HG03378 (cell line): ENCODE results near the gene GPR161.

Experiments
- ATAC-seq: cut with Tn5 transposase; IDR thresholded peaks from one replicate; pipeline ENCODE4 v1.9.1; 2021; ENCODE audit warnings: mild to moderate bottlenecking, moderate library complexity; ENCODE audit not compliant: unreplicated experiment

Gene GPR161

DNA sequence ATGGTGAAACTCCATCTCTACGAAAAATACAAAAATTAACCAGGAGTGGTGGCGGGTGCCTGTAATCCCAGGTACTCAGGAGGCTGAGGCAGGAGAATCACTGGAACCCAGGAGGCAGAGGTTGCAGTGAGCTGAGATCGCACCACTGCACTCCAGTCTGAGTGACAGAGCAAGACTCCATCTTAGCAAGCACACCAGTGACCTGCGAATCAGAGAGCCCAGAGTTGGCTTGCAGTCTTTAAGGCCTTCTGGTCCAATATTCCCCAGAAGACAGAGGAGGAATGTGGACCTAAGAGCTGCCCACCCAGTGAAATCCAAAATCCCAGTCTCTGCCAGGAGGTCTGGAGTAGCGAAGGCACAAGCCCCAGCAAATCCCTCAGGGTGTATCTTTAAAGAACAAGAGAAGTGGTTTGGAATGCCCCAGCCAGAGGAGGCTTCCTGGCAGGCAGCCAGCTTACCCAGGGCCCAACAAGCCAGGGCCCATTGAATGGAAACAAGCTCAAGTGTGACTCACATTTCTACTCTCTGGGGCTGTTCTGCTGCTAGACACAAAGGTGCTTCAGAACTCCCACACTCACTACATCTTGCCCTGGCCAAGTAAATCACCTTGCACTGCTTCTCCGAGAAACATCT, 23.9 kb downstream of the GPR161 start:
- no peak for ATAC-seq

DNA sequence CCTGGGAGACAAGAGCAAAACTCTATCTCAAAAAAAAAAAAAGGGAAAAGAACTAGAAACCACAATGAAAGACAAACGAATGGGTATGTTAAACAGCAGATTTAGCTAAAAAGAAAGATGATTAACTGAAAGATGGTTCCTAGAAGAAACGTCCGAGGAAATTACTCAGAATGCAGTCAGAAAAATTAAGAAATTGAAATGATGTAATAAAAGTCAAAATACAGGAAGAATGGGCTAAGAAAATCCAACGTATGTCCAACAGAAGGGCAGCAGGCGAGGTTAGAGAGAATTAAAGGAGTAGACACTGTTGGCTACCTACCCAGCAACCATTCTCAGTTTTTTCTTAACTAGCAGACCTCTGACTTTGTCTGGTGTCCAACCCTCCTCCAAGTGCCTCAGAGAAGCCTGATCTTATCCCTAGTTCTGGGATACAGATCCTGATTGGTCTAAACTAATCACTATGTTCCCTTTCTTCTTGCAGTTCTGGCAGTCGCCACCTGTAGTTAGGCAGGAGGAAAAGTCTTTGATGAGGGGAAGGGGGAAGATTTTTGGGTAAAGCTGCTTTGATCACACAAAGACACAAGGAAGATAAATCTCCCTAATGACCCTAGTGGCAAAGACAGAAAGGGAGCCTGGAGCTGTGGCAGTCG, 25.7 kb downstream of the GPR161 start:
- no peak for ATAC-seq

DNA sequence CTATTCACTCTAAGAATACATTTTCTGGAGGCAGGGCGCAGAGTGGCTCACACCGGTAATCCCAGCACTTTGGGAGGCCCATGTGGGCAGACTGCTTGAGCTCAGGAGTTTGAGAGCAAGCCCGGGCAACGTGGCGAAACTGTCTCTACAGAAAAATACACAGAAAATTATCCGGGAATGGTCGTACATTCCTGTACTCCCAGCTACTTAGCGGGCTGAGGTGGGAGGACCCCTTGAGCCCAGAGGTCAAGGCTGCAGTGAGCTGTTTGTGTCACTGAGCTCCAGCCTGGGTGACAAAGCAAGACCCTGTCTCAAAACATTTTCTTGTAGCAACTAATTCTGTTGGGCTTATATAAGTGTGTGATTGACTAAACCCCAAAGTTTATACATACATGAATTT, 30.5 kb downstream of the GPR161 start:
- no peak for ATAC-seq

DNA sequence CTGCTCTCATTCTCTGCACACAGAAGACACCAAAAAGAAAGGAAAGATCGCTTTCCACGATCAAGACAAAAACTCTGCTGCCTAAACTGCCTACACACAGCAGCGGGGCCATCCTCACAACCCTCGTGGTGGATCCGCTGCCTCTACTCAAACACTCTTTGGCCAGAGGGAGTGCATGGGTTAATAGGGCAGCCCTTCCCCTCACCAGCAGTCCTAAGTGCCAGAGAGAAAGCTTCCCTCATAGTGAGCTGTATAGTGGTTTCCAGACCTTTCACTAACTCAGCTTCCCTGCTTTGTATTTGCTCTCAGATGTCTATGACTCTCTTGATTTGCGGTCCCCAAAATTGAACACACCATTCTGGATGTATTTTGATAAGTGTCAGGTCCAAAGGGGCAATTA, 30.9 kb downstream of the GPR161 start:
- ATAC-seq = no peak

DNA sequence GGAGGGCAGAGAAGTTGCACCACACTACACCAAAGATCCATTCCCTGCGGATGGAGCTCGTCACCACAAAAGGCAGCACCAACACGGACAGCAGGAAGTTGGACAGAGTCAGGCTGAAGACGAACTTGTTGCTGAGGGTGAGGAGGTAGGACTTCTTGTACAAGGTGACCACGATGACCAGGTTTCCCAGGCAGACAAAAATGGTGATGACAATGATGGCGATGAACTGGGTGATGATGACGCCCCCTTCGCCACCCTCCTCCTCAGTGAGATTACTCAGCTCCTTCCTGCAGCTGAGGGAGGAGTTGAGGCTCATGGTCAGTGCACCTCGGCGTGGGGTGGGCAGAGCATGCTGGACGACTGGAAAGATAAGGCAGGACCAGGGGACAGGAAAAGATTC, 32.2 kb downstream of the GPR161 start:
- no peak for ATAC-seq

DNA sequence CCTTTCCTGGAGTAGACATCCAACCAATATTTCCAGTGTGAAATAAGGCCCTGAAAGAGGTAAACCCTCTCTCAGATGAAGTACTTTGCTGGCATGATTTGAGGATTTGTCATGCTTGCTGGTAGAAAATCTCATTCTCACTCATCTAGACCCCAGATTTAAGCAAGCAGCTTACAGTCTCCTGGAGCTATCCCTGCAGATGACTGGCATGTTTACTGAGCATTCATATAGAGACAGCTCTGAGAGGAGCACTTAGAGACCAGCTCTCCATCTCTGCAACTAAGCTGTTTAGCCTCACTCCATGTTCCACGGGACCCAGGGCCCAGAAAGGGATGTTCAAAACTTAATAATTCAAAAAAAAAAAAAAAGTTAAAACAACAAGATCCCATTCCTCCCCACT, 34.2 kb downstream of the GPR161 start:
- no peak for ATAC-seq

DNA sequence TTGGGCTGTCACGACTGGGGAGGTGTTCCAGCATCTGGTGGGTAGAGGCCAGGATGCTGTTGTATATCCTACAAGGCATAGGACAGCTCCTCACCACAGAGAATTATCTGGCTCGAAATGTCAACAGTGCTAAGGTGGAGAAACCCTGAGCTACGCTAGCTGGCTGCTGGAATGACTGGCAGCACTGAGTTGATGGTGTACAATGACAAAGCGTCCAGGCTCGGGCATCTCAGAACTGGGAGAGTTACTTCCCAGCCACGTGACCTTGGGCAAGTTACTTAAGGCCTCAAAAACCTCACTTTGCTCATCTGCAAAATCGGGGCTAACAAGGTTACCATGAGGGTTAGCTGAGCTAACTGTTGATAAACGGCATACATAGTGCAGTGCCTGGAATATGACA, 35.4 kb downstream of the GPR161 start:
- no peak for ATAC-seq

DNA sequence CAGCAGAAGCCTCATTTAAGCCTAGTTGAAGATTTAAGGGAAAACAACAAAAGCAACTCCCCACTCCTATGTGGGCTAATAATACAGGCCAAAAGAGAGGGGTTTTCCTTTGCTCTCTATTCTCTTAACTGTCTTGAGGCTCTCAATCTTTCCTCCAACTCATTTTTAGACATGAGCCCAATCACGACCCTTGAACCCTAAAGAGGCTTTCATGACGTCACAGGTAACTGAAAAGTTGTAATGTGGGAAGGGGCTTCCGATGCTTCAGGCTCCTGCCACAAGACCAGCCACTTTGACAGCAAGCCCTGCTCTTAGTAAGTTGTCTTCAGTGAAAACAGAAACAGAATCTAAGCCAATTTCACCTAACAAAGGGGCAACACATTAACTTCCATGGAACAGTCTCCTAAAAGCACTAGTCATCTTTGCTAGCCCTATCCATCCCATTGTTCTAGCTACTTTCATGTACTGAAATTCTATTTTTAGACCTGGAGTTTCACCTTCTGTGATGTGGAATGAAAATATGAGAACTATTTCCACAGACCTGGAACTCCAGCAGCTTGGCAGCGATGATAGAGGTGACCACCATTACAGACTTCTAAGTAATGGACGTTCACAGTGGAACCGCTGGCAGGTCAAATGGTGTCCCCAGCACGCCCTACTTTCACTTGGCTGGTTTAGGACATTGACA, 36.3 kb downstream of the GPR161 start:
- ATAC-seq = no peak

DNA sequence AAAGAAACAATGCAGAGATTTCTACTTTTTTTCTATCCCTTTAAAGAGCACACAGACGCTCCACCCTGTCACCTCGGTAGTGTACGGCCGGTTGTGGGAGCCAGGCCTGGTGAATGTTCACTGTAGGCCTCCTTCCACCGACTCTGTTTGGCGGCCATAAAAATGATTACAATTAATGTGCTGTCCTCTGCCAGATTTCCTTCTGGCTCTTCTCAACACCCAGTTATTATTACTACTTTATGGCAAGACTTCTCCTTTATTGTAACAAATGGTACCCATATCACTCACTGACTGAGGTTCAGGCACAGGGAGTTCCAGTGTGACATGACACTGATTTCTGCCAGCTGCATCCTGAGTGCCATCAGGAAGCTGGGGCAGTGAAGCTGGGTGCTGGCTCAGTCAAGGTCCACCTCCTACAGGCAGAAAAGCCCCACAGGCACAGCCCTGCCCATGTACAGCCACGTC, 37.4 kb downstream of the GPR161 start:
- no peak for ATAC-seq

DNA sequence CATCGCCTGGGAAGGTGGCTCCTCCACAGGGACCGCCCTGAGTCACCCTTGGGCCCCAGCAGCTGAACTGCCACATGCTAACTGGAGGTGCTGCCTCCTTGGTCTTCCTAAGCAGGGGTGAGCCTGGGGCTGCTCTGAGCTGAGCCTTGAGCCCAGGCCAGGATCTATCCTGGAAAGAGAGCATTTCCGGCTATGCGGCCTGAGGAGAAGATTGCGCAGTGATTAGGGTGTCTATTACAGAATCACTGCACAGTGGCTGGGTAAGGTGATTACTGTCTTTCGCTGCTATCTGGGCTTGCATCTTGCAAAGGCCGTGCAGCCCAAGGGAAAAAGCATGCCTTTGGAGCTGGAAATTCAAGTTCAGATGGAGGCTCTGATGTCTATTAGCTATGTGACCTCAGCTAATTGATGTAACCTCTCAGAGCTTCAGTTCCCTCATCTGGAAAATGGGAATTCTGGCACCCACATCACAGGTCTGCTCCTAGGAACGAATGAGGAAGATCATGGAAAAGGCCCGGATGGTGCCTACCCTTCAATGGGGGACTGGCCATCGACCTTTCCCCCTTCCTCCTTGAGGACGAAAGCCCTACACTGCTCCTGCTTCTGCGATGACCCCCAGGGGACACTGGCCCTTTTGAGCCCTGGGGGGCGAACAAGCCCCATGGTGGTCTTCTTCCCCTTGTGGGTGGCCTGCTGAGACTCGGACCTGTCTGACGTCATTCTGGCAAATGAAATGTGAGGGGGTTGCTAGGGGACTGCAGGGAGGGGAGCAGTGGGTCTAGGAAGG, 38.0 kb downstream of the GPR161 start:
- no peak for ATAC-seq

DNA sequence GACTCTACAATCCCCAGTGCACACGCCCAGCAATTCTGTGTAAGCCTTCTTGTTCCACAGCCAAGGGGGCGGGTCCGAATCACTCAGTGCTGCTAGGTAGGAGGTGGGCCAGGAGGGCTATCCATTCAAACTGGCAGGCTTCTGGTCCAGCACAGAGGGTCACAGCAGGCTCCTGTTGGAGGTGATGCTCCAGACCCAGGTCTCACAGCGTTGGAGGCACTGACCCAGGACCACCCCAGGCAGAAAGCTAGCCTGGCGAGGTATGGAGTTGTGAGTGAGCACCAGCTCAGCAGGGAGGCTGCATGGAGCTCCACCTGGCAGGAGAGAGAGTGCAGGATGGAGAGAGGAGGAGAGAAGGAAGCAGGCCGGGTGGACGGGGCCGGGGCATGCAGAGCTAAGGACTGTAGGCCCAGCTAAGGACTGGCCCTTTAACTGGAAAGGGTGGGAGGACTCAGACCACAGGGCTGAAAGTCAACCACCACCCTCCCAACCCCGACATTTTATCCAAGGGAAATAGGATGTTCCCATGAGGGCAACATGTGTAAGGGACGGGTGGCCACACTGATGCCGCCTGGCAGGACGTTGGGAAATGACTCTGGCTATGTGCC, 38.7 kb downstream of the GPR161 start:
- ATAC-seq = no peak

DNA sequence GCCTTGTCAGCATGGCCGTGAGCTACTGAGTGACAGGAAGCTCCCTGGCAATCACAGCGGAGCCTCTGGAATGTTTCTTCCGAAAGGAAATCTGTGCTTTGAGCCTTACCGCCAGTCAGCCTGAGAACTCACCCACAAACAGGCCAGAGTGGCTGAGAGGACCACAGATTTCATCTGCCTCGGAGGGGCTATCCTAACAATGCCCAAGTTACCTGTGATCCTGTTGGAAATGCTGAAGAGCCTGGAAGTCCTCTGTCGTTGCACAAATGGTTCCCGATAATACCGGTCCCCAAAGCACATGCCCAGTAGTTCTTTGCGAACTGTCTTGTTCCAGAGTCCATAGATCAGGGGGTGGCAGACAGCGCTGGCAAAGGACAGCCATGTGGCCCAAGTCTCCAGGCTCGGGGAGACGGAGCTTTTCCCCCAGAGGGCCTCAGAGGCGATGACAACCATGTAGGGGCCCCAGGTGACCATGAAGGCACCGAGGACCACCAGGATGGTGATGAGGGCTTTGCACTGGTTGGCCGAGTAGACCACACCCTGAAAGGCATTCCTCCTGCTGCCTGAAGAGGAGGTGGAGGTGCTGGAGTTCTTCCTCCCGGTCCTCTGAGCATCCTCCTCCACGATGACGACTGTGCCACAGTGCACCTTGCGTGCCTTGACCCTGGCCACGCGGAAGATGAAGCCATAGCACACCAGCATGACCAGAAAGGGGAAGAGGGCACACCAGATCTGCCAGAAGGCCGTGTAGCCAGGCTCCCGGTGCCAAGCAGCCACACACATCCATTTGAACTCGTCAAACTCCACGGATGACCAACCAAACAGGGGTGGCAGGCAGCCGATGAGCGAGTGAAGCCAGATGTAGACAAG, 40.2 kb downstream of the GPR161 start:
- ATAC-seq = no peak

DNA sequence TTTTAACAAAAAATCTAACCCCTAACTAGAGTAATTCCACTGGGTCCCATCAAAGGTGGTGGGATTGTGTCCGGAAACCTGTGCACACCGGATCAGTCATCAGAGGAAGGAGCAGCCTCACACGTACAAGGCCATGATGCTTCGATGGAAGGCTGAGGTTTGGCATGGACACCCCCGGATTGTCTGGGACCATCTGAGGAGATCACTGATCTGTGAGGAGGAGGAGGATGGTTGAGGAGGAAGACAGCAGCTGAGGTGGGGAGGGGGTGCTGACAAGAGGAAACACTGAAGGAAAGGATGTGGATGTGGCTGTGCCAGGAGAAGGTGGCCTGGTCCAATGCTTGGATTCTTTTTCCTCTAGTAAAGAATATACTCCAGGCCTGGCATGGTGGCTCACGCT, 41.3 kb downstream of the GPR161 start:
- ATAC-seq = no peak

DNA sequence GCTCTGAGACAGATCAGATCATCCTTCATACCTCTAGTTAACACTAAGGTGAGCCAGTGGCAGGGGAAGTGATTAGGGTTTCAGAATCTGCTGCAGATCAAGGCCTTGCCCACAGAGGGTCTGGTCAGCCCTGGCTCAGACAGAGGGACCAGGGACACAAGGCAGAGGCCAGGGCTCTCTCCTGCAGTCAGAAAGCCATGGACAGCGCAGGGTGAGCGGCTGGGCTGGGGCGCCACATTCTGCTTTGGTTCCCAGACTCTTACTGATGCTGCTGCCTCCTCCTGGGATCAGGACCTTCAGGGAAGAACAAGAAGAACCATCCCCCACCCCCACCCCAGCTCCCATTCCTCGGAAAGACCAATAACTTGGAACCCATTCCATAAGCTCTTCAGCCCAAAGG, 43.1 kb downstream of the GPR161 start:
- no peak for ATAC-seq

DNA sequence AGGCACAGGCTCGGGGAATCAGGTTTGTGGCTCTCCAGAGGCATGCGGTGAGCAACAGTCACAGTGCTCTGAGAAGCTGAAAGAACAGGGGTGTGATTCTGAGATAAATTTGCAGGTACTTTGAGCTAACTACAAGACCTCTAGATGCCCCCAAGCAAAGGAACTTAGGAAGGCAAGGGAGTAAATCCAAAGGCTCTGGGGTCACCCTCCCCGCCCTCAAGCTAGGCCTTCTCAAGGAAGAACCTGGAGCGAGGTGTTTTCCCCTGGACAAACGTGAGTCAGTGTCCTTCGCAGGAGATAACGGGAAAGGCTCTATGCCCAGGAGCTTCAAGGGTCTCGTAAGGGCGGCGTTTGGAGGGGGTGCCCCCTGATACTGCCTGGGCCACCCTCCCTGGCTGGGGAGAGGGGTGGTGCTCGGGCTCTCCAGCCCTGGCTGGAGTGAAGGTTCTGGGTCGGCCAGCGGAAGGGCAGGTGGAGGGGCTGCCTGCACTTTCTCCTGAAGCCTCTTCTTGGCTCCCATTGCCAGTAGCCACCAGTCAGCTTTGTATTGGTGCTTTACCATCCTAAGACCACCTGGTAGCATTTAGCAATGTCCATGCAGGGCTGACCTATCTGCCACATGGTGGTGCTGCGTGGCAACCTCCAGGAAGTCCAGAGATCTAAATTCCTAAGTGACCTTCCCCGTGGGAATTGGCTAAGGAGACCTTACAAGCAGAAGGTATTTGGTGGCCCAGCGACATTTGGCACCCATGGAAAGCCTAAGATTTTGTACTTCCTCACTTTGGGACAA, 44.0 kb downstream of the GPR161 start:
- ATAC-seq = no peak

DNA sequence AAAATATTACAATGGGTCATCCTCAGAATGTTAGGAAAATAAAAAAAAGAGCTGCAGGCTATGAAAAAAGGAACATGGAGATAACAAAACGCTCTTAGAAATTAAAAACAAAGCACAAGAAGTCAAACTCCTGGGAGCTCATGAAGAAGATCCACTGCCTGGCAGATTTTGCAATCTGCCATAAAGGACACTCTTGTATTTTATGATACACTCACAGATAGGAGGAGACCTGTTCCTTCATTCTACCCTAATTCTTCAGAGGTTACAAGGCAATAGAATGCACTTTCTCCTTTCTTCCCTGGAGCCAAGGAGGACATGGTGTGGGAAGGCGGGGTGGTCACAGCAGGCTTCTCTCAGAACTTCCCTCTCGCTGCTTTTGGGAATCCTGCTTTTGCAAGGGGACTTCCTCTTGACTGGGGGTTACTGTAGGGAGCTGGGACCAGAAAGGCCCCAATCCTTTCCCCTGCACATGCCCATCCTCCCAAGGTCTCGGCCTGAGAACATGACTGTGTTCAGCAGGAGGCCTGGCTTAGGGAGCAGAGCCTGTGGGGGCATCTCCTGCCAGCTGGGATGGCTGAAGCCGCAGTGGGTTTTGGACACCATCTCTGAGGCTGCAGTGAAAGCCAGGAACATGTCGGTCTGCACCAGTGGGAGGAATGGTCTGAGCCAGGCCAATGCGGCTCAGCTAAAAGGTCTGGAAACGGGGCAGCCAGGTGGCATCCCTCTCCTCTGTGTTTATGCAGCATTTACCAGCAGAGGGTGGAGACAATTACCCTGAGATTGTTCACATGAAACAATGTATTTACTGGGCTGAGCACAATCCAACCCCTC, 44.8 kb downstream of the GPR161 start:
- no peak for ATAC-seq

DNA sequence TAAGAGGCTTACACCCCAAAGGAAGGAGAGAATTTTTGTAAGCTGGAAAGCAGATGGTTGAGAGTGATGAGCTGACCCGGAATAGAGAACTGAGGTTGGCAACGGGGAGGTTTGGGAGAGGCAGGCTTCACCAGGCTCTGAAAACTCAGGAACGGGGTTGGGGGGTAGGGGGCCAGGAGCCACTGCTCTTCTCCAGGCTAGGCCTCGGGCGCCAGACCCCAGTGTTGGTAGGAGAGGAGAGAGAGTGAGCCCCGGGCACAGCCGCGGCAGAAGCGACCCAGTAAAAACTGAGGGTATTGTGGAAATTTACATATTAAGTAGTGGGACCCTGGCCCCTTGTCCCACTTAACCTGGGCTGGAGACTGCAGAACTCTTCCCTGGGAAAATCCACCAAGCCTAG, 45.7 kb downstream of the GPR161 start:
- ATAC-seq = no peak

DNA sequence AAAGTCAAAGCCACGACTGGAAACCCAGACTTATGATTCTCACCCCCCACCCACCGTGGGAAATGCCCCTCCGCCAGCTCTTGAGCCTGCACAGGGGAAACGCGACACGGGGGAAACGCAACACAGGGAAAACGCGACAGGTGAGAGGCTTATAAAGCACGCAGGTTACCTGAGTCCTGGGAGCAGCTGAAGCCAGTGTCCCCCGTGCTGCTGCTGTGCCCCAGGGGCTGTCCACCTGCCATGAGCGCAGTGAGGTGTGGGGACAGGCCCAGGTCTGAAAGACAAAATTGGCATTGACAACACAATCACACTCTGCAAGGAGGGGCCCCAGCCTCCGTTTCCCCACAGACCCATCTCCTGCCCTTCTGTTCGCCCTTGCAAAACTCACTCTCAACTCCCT, 46.3 kb downstream of the GPR161 start:
- no peak for ATAC-seq

DNA sequence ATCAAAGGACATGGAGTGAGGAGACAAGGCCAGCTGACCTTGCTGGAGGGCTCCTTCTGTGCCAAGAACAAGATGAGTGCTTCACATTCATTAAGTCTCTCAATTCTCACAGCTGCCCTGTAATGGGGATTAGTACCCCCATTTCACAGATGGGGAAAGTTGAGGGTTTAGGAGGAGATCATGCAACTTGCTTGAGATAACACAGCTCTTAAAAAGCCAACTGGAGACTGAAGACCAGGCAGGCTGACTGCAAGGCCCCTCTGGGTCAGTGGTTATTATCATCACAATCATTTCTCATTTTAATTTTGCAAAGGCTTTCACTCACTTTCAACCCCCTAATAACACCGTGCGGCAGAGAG, 46.8 kb downstream of the GPR161 start:
- no peak for ATAC-seq
